ENCODE measurements around the gene KLHL29.

GRCh38 chr2:23412556-23413155 lies 27.7 kb downstream of the KLHL29 start:
- TF ChIP-seq POLR2AphosphoS5 (IDR thresholded peaks at IDR 0.05; ENCODE audit: low read depth, low read length): no peak
- no peak for TF ChIP-seq POLR2A (IDR thresholded peaks at IDR 0.05; ENCODE audit: low read depth, low read length)
- no peak for TF ChIP-seq TAF1 (IDR thresholded peaks at IDR 0.05; ENCODE audit: low read depth, low read length)
- TF ChIP-seq SPI1 (IDR thresholded peaks at IDR 0.05; ENCODE audit: low read depth, low read length): no peak
- no peak for TF ChIP-seq POU2F2 (IDR thresholded peaks at IDR 0.05; ENCODE audit: low read depth, low read length)
- TF ChIP-seq PAX5 (IDR thresholded peaks at IDR 0.05; ENCODE audit: insufficient read depth, low read length, severe bottlenecking): no peak
